HL-60 (cell line): Measurements from ENCODE around the gene DNM3.

Experiments
- DNase-seq, 2 experiments: peaks; one replicate each; pipeline ENCODE4 v3.0.0-alpha.2; 2010 to 2020; ENCODE audit warnings: low read depth in 1 of 2, low spot score in 1 of 2
- H3K27ac ChIP-seq: fragments of 250-450 bp; sonication (Bioruptor Pico); replicated peaks from 2 replicates; pipeline ENCODE4 v1.5.1; 2020; ENCODE audit warnings: mild to moderate bottlenecking, moderate library complexity
- H3K27me3 ChIP-seq: fragments of 250-450 bp; sonication (Bioruptor Pico); 2 replicates; pipeline ENCODE4 v1.5.1; 2021; ENCODE audit warnings: mild to moderate bottlenecking, moderate library complexity; ENCODE audit not compliant: insufficient read depth, poor library complexity, severe bottlenecking
- H3K4me3 ChIP-seq: replicated peaks from 2 replicates; pipeline ENCODE4 v1.5.1; 2011; ENCODE audit warnings: mild to moderate bottlenecking, control low read depth, low read length; ENCODE audit not compliant: insufficient read depth
- GABPA ChIP-seq: IDR thresholded peaks from 2 replicates; pipeline ENCODE4 v1.6.1; 2012; ENCODE audit warnings: low read depth
- POLR2AphosphoS5 ChIP-seq: IDR thresholded peaks from 2 replicates; pipeline ENCODE4 v1.6.1; 2012; ENCODE audit warnings: low read depth
- SPI1 ChIP-seq: IDR thresholded peaks from 2 replicates; pipeline ENCODE4 v1.6.1; 2012; ENCODE audit warnings: low read depth, mild to moderate bottlenecking, borderline replicate concordance
- TF ChIP-seq, protein P1 (sequence below): IDR thresholded peaks from 2 replicates; pipeline ENCODE4 v1.6.1; 2012; ENCODE audit warnings: low read depth; ENCODE audit not compliant: insufficient replicate concordance
- TF ChIP-seq, protein P2 (sequence below): IDR thresholded peaks from one replicate; pipeline ENCODE4 v1.5.1; 2011; ENCODE audit warnings: low read length, control low read depth, inconsistent platforms; ENCODE audit not compliant: insufficient read depth

The DNM3 gene

DNA sequence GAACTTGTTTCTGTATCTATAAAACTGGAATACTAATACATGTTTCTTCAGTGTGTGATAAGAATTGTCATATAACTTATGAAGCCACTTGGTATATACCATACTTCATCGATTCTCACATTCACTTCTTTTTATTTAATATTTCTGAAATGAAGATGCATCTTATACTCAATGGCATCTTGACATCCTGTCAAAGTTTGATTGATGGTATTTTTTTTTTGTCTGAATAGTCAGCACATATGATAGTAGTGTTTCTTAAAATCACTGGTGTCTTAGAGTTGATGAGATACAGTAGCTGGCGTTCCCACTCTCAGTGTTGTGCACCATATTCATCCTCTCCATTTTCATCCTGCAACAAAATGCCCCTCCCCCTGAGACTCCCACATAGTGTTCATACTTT, 544.7 kb downstream of the DNM3 start:
- TF ChIP-seq SPI1 (no peak), POLR2AphosphoS5 (no peak), GABPA (no peak)
- TF ChIP-seq, protein P1, sequence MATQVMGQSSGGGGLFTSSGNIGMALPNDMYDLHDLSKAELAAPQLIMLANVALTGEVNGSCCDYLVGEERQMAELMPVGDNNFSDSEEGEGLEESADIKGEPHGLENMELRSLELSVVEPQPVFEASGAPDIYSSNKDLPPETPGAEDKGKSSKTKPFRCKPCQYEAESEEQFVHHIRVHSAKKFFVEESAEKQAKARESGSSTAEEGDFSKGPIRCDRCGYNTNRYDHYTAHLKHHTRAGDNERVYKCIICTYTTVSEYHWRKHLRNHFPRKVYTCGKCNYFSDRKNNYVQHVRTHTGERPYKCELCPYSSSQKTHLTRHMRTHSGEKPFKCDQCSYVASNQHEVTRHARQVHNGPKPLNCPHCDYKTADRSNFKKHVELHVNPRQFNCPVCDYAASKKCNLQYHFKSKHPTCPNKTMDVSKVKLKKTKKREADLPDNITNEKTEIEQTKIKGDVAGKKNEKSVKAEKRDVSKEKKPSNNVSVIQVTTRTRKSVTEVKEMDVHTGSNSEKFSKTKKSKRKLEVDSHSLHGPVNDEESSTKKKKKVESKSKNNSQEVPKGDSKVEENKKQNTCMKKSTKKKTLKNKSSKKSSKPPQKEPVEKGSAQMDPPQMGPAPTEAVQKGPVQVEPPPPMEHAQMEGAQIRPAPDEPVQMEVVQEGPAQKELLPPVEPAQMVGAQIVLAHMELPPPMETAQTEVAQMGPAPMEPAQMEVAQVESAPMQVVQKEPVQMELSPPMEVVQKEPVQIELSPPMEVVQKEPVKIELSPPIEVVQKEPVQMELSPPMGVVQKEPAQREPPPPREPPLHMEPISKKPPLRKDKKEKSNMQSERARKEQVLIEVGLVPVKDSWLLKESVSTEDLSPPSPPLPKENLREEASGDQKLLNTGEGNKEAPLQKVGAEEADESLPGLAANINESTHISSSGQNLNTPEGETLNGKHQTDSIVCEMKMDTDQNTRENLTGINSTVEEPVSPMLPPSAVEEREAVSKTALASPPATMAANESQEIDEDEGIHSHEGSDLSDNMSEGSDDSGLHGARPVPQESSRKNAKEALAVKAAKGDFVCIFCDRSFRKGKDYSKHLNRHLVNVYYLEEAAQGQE, result no peak
- TF ChIP-seq, protein P2, sequence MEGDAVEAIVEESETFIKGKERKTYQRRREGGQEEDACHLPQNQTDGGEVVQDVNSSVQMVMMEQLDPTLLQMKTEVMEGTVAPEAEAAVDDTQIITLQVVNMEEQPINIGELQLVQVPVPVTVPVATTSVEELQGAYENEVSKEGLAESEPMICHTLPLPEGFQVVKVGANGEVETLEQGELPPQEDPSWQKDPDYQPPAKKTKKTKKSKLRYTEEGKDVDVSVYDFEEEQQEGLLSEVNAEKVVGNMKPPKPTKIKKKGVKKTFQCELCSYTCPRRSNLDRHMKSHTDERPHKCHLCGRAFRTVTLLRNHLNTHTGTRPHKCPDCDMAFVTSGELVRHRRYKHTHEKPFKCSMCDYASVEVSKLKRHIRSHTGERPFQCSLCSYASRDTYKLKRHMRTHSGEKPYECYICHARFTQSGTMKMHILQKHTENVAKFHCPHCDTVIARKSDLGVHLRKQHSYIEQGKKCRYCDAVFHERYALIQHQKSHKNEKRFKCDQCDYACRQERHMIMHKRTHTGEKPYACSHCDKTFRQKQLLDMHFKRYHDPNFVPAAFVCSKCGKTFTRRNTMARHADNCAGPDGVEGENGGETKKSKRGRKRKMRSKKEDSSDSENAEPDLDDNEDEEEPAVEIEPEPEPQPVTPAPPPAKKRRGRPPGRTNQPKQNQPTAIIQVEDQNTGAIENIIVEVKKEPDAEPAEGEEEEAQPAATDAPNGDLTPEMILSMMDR, result no peak
- H3K4me3 ChIP-seq, result no peak overlapping the region
- DNase-seq, result no peak

DNA sequence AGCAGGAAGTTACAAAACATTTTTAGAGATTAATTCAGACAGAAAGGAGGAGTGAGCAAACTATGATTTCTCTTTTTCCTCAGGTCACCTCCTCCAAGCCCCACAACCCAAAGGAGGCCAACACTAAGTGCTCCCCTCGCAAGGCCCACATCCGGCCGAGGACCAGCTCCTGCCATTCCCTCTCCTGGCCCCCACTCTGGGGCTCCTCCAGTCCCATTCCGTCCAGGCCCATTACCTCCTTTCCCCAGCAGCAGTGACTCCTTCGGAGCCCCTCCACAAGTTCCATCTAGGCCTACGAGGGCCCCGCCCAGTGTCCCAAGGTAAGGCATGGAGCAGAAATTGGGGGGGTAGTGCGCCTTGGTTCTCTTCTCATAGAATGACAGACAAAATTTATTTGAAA, 547.2 kb downstream of the DNM3 start:
- no peak overlapping the region for H3K27ac ChIP-seq
- DNase-seq, result no peak
- no peak overlapping the region for H3K4me3 ChIP-seq
- TF ChIP-seq GABPA (no peak), SPI1 (no peak), POLR2AphosphoS5 (no peak)
- TF ChIP-seq, protein P2, result no peak
- TF ChIP-seq, protein P1, result no peak
- H3K27me3 ChIP-seq, result no peaks in the 10 kb centered on the region

More for the DNA sequence above, 544.7 kb downstream of the DNM3 start:
- Histone ChIP-seq H3K27ac (no peak overlapping the region), H3K27me3 (peaks cover 3% of the 10 kb centered on the region)

DNA sequence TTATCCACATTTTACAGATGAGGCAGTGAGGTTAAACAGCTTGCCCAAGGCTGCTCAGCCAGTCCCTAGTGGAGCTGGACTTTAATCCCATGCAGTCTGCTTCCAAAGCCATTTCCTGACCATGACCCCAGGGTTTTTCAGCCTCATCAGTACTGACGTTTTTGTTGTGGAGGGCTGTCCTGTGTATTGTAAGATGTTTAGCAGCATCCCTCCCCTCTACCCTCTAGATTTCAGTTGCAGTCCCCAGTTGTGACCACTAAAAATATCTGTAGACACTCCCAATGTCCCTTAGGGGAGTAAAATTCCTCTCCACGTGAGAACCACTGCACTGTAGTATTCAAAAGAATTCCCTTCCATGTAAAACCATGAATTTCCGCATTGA, 549.0 kb downstream of the DNM3 start:
- no peak for TF ChIP-seq GABPA
- no peak for TF ChIP-seq POLR2AphosphoS5
- TF ChIP-seq SPI1, result no peak
- TF ChIP-seq, protein P2, result no peak
- TF ChIP-seq, protein P1, result no peak
- Histone ChIP-seq H3K27me3 (no peaks in the 10 kb centered on the region), H3K4me3 (no peak overlapping the region), H3K27ac (no peak overlapping the region)
- no peak for DNase-seq
